GM10248 (cell line): Measurements from ENCODE around the gene HP.
"Not testable (repeated sequence)": the region's sequence is repeated elsewhere in the genome, so short reads cannot be mapped to it uniquely, and the experiment has no call there.

Source experiments
- CTCF ChIA-PET: fragments of 300-600 bp; sonication (Branson Sonifier 250); formaldehyde crosslinking; extraction: SDS; loops from one replicate; lab custom pipeline; 2021; ENCODE audit warnings: antibody characterized with exemption; lab: Yijun Ruan, JAX
- POLR2A ChIA-PET: fragments of 350-650 bp; sonication (Branson Sonifier 250); formaldehyde crosslinking; extraction: SDS; loops from one replicate; lab custom pipeline; 2020; ENCODE audit warnings: antibody characterized with exemption; lab: Yijun Ruan, JAX
- DNase-seq: peaks from one replicate; pipeline ENCODE4 v3.0.0; 2012; ENCODE audit errors: extremely low spot score
- CTCF ChIP-seq: IDR thresholded peaks from 2 replicates; pipeline ENCODE4 v1.5.1; 2012; ENCODE audit warnings: mild to moderate bottlenecking, low read depth; ENCODE audit errors: extremely low read depth, missing control alignments, control extremely low read depth

Gene HP, protein sequence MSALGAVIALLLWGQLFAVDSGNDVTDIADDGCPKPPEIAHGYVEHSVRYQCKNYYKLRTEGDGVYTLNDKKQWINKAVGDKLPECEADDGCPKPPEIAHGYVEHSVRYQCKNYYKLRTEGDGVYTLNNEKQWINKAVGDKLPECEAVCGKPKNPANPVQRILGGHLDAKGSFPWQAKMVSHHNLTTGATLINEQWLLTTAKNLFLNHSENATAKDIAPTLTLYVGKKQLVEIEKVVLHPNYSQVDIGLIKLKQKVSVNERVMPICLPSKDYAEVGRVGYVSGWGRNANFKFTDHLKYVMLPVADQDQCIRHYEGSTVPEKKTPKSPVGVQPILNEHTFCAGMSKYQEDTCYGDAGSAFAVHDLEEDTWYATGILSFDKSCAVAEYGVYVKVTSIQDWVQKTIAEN

DNA sequence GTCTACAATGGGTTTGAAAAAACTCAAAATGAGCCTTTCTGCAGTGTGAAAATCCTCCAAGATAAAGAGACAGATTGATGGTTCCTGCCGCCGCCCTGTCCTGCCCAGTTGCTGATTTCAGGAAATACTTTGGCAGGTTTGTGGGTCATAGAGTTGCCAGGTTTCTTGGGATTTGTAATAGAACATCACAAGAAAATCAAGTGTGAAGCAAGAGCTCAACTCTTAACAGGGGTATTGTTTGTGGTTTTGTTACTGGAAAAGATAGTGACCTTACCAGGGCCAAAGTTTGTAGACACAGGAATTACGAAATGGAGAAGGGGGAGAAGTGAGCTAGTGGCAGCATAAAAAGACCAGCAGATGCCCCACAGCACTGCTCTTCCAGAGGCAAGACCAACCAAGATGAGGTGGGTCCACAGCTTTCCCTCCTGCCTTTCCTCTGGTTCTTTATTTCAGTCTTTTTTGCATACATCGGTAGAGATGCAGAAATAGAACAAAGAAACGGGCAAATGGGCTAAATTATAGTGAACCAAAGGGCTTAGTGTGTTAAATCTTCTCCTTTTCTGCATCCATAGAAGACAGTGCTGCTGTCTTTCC lies at the start of gene HP:
Gene HP (plus strand): TSS at position 252 of the 594 bp plus-strand sequence. CDS start 148 bp downstream, at position 400.
- CTCF ChIA-PET, result interaction anchor here (0.8 kb wide), 1 partner anchor 9 kb away, joined by 3 read pairs; the partner anchor contains the start of gene HPR
- POLR2A ChIA-PET, DNase-seq: not testable (repeated sequence)

- CTCF ChIA-PET, POLR2A ChIA-PET, DNase-seq: not testable (repeated sequence)
These were observed 46.3 kb upstream of the HP start for GRCh38 chr16:72008065-72008423.

DNA sequence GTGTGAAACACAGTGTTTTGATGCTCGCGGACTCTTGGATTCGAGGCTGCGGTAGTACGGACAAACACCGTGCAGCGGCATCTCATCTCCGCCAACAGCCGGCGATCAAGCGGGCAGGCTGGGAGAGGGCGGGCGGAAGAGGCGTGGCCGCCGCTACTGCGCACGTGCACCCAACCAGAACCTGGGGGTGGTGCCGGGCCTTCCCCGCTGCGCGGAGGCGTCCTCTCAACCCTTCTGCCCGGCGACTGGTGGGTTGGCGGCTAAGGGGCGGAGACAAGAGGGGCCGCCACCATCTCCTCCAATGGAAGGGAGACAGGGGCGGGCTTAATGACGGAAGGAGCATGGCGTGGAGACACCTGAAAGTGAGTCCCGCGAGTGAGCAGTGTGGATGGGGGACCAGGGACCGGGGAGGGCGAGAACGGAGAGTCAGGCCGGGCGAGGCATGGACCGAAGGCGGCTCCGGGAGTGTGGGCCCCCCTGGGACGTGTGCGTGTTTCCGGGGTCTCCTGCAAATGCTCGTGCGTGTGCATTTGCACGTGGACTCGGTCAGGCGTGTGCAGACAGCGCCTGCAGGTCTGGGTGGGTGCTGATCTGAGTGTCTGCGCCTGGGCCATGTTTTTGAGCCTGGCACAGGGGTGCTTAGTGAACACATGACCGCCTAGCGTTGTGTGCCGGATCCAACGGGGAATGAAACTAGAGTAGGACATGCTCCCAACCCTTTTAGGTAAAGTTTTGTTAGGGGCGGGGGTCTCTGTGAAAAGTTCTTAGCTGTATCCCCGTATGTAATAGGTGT lies 45.7 kb upstream of the HP start, which contains the start of gene DHODH:
Gene DHODH (plus strand): TSS at position 321 of the 793 bp plus-strand sequence. CDS start 21 bp downstream, at position 342.
- POLR2A ChIA-PET, result no interaction called here
- no peak for TF ChIP-seq CTCF
- CTCF ChIA-PET, result no interaction called here
- peak; percentile 100 for DNase-seq

DNA sequence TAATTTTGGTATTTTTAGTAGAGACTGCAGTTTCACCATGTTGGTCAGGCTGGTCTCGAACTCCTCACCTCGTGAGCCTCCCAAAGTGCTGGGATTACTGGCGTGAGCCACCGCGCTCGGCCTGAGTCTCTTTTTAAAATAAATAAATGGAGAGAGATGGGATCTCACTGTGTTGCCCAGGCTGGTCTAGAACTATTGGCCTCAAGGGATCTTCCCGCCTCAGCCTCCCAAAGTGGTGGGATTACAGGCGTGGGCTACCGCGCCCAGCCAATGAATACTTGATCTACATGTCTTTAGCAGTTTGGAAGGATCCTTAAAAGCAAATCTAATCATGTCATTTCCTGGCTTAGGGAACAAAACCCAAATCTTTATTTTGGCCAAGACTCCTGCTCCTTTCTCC lies 44.5 kb upstream of the HP start:
- POLR2A ChIA-PET, result no interaction called here
- CTCF ChIA-PET, result interaction anchor here (1.6 kb wide), 1 partner anchor 128 kb away, joined by 3 read pairs; no protein-coding TSS in a partner anchor

GRCh38 chr16:72012607-72013006 lies 41.7 kb upstream of the HP start:
- DNase-seq, result no peak
- ChIA-PET CTCF (interaction anchor here (1.3 to 2.9 kb wide), 3 partner anchors 54 to 511 kb away, joined by 3 to 10 read pairs (median 3); no protein-coding TSS in a partner anchor), POLR2A (no interaction called here)
- TF ChIP-seq CTCF, result no peak

More for the DNA sequence above, 44.5 kb upstream of the HP start:
- DNase-seq, result no peak
- TF ChIP-seq CTCF, result no peak

DNA sequence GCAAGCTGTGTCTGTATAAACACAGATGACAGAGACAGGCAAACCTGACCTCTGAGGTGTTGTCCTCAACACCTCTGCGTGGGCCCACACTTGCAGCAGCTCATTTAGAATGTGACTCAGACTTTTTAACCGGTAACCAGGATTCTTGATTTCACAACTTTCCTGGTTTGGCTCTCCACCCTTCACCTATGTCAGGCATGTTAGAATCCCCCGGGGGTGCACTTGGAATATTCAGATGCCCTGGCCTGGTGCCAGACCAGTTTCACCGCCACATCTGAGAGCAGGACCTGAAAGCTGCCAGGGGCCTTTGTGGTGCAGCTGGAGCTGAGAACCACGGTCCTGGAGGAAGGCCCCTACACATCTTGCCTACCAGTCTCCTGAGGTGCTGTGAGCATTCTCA lies 40.9 kb upstream of the HP start:
- no peak for TF ChIP-seq CTCF
- ChIA-PET POLR2A (no interaction called here), CTCF (interaction anchor here (1.4 to 2.9 kb wide), 3 partner anchors 54 to 701 kb away, joined by 3 to 10 read pairs (median 3); no protein-coding TSS in a partner anchor)
- no peak for DNase-seq

GRCh38 chr16:72013888-72014581 lies 40.3 kb upstream of the HP start:
- POLR2A ChIA-PET, result no interaction called here
- CTCF ChIA-PET, result interaction anchor here (1.2 to 2.9 kb wide), 3 partner anchors 52 to 702 kb away, joined by 3 to 10 read pairs (median 3); no protein-coding TSS in a partner anchor
- DNase-seq, result no peak
- TF ChIP-seq CTCF, result no peak
